Measurements from ENCODE around the gene HPS3.
"Not testable (repeated sequence)": the region's sequence is repeated elsewhere in the genome, so short reads cannot be mapped to it uniquely, and the experiment has no call there.

Gene HPS3

GRCh38 chr3:149097987-149098386 is 31.5 kb upstream of the HPS3 start:
- WGBS (ENCODE audit: insufficient coverage) = 95% methylated on average over 10 of the region's 19 CpGs
- H3K9me3 ChIP-seq (ENCODE audit: control extremely low read depth in 1 of 5, control insufficient read depth in 4 of 5, insufficient read depth in 2 of 5, low read depth in 1 of 5, low read length in 4 of 5); DNase-seq; H3K4me1 ChIP-seq (ENCODE audit: control extremely low read depth in 1 of 4, control insufficient read depth in 4 of 4, insufficient read depth in 4 of 4, low read length in 3 of 4); H3K27me3 ChIP-seq (replicated peaks in 2 of 5; ENCODE audit: control insufficient read depth in 4 of 5, insufficient read depth in 5 of 5, low read length in 4 of 5); H3K4me3 ChIP-seq (ENCODE audit: control insufficient read depth in 1 of 7, extremely low read depth in 1 of 7, insufficient read depth in 4 of 7, low read depth in 2 of 7, low read length in 6 of 7); H3K27ac ChIP-seq (ENCODE audit: insufficient read depth in 1 of 2, low read depth in 1 of 2, low read length in 2 of 2, poor library complexity in 1 of 2, severe bottlenecking in 2 of 2); H3K36me3 ChIP-seq (ENCODE audit: control insufficient read depth in 4 of 4, insufficient read depth in 4 of 4, low read length in 3 of 4); POLR2A ChIA-PET: not testable (repeated sequence)
- CTCF ChIA-PET = interaction anchor here (1.1 kb wide), 1 partner anchor 136 kb away, joined by 3 read pairs; no protein-coding TSS in a partner anchor

GRCh38 chr3:149101154-149101553 is 28.3 kb upstream of the HPS3 start:
- no peak for DNase-seq
- H3K27me3 ChIP-seq (replicated peaks in 2 of 5; ENCODE audit: control insufficient read depth in 4 of 5, insufficient read depth in 5 of 5, low read length in 4 of 5) = no peaks in the 10 kb centered on the region
- no peak overlapping the region for H3K4me3 ChIP-seq (ENCODE audit: control insufficient read depth in 1 of 7, extremely low read depth in 1 of 7, insufficient read depth in 4 of 7, low read depth in 2 of 7, low read length in 6 of 7)
- no peaks in the 10 kb centered on the region for H3K4me1 ChIP-seq (ENCODE audit: control extremely low read depth in 1 of 4, control insufficient read depth in 4 of 4, insufficient read depth in 4 of 4, low read length in 3 of 4)
- H3K27ac ChIP-seq (ENCODE audit: insufficient read depth in 1 of 2, low read depth in 1 of 2, low read length in 2 of 2, poor library complexity in 1 of 2, severe bottlenecking in 2 of 2) = no peak overlapping the region
- ChIA-PET CTCF (interaction anchor here (0.9 to 1.0 kb wide), 2 partner anchors 12 to 14 kb away, joined by 3 read pairs; no protein-coding TSS in a partner anchor), POLR2A (no interaction called here)
- WGBS (ENCODE audit: insufficient coverage) = 100% methylated on average over 3 of the region's 4 CpGs
- H3K36me3 ChIP-seq (ENCODE audit: control insufficient read depth in 4 of 4, insufficient read depth in 4 of 4, low read length in 3 of 4) = no peaks in the 10 kb centered on the region
- H3K9me3 ChIP-seq (ENCODE audit: control extremely low read depth in 1 of 5, control insufficient read depth in 4 of 5, insufficient read depth in 2 of 5, low read depth in 1 of 5, low read length in 4 of 5) = peaks cover 0 to 3% (median 0%) of the 10 kb centered on the region in 5 experiments

- whole genome bisulfite sequencing (ENCODE audit: insufficient coverage) = 80% methylated on average over 1 of the region's 3 CpGs
- DNase-seq = no peak
- H3K27me3 ChIP-seq (replicated peaks in 2 of 5; ENCODE audit: control insufficient read depth in 4 of 5, insufficient read depth in 5 of 5, low read length in 4 of 5) = no peaks in the 10 kb centered on the region
These were observed 27.8 kb upstream of the HPS3 start for GRCh38 chr3:149101641-149102040.

GRCh38 chr3:149104484-149104883 is 25.0 kb upstream of the HPS3 start:
- CTCF ChIA-PET = no interaction called here
- POLR2A ChIA-PET = no interaction called here
- Histone ChIP-seq H3K4me1 (ENCODE audit: control extremely low read depth in 1 of 4, control insufficient read depth in 4 of 4, insufficient read depth in 4 of 4, low read length in 3 of 4) (no peaks in the 10 kb centered on the region), H3K27me3 (replicated peaks in 2 of 5; ENCODE audit: control insufficient read depth in 4 of 5, insufficient read depth in 5 of 5, low read length in 4 of 5) (no peaks in the 10 kb centered on the region), H3K27ac (ENCODE audit: insufficient read depth in 1 of 2, low read depth in 1 of 2, low read length in 2 of 2, poor library complexity in 1 of 2, severe bottlenecking in 2 of 2) (no peak overlapping the region), H3K9me3 (ENCODE audit: control extremely low read depth in 1 of 5, control insufficient read depth in 4 of 5, insufficient read depth in 2 of 5, low read depth in 1 of 5, low read length in 4 of 5) (peaks cover 0 to 3% (median 0%) of the 10 kb centered on the region in 5 experiments), H3K4me3 (ENCODE audit: control insufficient read depth in 1 of 7, extremely low read depth in 1 of 7, insufficient read depth in 4 of 7, low read depth in 2 of 7, low read length in 6 of 7) (no peak overlapping the region), H3K36me3 (ENCODE audit: control insufficient read depth in 4 of 4, insufficient read depth in 4 of 4, low read length in 3 of 4) (no peaks in the 10 kb centered on the region)
- WGBS (ENCODE audit: insufficient coverage) = 100% methylated on average over 1 of the region's 3 CpGs
- DNase-seq = no peak

More at GRCh38 chr3:149101641-149102040, 27.8 kb upstream of the HPS3 start:
- Histone ChIP-seq H3K4me3 (ENCODE audit: control insufficient read depth in 1 of 7, extremely low read depth in 1 of 7, insufficient read depth in 4 of 7, low read depth in 2 of 7, low read length in 6 of 7) (no peak overlapping the region), H3K4me1 (ENCODE audit: control extremely low read depth in 1 of 4, control insufficient read depth in 4 of 4, insufficient read depth in 4 of 4, low read length in 3 of 4) (no peaks in the 10 kb centered on the region), H3K9me3 (ENCODE audit: control extremely low read depth in 1 of 5, control insufficient read depth in 4 of 5, insufficient read depth in 2 of 5, low read depth in 1 of 5, low read length in 4 of 5) (peaks cover 0 to 3% (median 0%) of the 10 kb centered on the region in 5 experiments), H3K27ac (ENCODE audit: insufficient read depth in 1 of 2, low read depth in 1 of 2, low read length in 2 of 2, poor library complexity in 1 of 2, severe bottlenecking in 2 of 2) (no peak overlapping the region), H3K36me3 (ENCODE audit: control insufficient read depth in 4 of 4, insufficient read depth in 4 of 4, low read length in 3 of 4) (no peaks in the 10 kb centered on the region)
- CTCF ChIA-PET = no interaction called here
- POLR2A ChIA-PET = no interaction called here

- DNase-seq = no peak
- no peak overlapping the region for H3K4me3 ChIP-seq (ENCODE audit: control insufficient read depth in 1 of 7, extremely low read depth in 1 of 7, insufficient read depth in 4 of 7, low read depth in 2 of 7, low read length in 6 of 7)
- CTCF ChIA-PET = interaction anchor here (0.7 kb wide), 1 partner anchor 14 kb away, joined by 3 read pairs; no protein-coding TSS in a partner anchor
These were observed 15.0 kb upstream of the HPS3 start for GRCh38 chr3:149114458-149114857.

GRCh38 chr3:149115114-149115513 is 14.3 kb upstream of the HPS3 start:
- H3K27me3 ChIP-seq (replicated peaks in 2 of 5; ENCODE audit: control insufficient read depth in 4 of 5, insufficient read depth in 5 of 5, low read length in 4 of 5) = no peaks in the 10 kb centered on the region
- H3K9me3 ChIP-seq (ENCODE audit: control extremely low read depth in 1 of 5, control insufficient read depth in 4 of 5, insufficient read depth in 2 of 5, low read depth in 1 of 5, low read length in 4 of 5) = no peaks in the 10 kb centered on the region
- no peak for DNase-seq
- 93% methylated on average over 2 of the region's 5 CpGs for WGBS (ENCODE audit: insufficient coverage)
- no peak overlapping the region for H3K27ac ChIP-seq (ENCODE audit: insufficient read depth in 1 of 2, low read depth in 1 of 2, low read length in 2 of 2, poor library complexity in 1 of 2, severe bottlenecking in 2 of 2)
- H3K36me3 ChIP-seq (ENCODE audit: control insufficient read depth in 4 of 4, insufficient read depth in 4 of 4, low read length in 3 of 4) = no peaks in the 10 kb centered on the region
- POLR2A ChIA-PET = no interaction called here
- CTCF ChIA-PET = interaction anchor here (0.7 kb wide), 1 partner anchor 15 kb away, joined by 3 read pairs; no protein-coding TSS in a partner anchor
- H3K4me1 ChIP-seq (ENCODE audit: control extremely low read depth in 1 of 4, control insufficient read depth in 4 of 4, insufficient read depth in 4 of 4, low read length in 3 of 4) = no peaks in the 10 kb centered on the region
- no peak overlapping the region for H3K4me3 ChIP-seq (ENCODE audit: control insufficient read depth in 1 of 7, extremely low read depth in 1 of 7, insufficient read depth in 4 of 7, low read depth in 2 of 7, low read length in 6 of 7)

More at GRCh38 chr3:149114458-149114857, 15.0 kb upstream of the HPS3 start:
- Histone ChIP-seq H3K36me3 (ENCODE audit: control insufficient read depth in 4 of 4, insufficient read depth in 4 of 4, low read length in 3 of 4) (no peaks in the 10 kb centered on the region), H3K27ac (ENCODE audit: insufficient read depth in 1 of 2, low read depth in 1 of 2, low read length in 2 of 2, poor library complexity in 1 of 2, severe bottlenecking in 2 of 2) (no peak overlapping the region), H3K4me1 (ENCODE audit: control extremely low read depth in 1 of 4, control insufficient read depth in 4 of 4, insufficient read depth in 4 of 4, low read length in 3 of 4) (no peaks in the 10 kb centered on the region), H3K9me3 (ENCODE audit: control extremely low read depth in 1 of 5, control insufficient read depth in 4 of 5, insufficient read depth in 2 of 5, low read depth in 1 of 5, low read length in 4 of 5) (no peaks in the 10 kb centered on the region), H3K27me3 (replicated peaks in 2 of 5; ENCODE audit: control insufficient read depth in 4 of 5, insufficient read depth in 5 of 5, low read length in 4 of 5) (no peaks in the 10 kb centered on the region)
- WGBS (ENCODE audit: insufficient coverage) = 90% methylated on average over 1 of the region's 1 CpG
- POLR2A ChIA-PET = no interaction called here

GRCh38 chr3:149118724-149119123 is 10.7 kb upstream of the HPS3 start:
- WGBS (ENCODE audit: insufficient coverage) = 95% methylated on average over 9 of the region's 9 CpGs
- no peak overlapping the region for H3K4me3 ChIP-seq (ENCODE audit: control insufficient read depth in 1 of 7, extremely low read depth in 1 of 7, insufficient read depth in 4 of 7, low read depth in 2 of 7, low read length in 6 of 7)
- POLR2A ChIA-PET = no interaction called here
- no peaks in the 10 kb centered on the region for H3K36me3 ChIP-seq (ENCODE audit: control insufficient read depth in 4 of 4, insufficient read depth in 4 of 4, low read length in 3 of 4)
- CTCF ChIA-PET = interaction anchor here (0.8 to 8.8 kb wide), 9 partner anchors 9 to 216 kb away, joined by 3 to 106 read pairs (median 8); partner anchors contain the start of gene HLTF
- no peaks in the 10 kb centered on the region for H3K9me3 ChIP-seq (ENCODE audit: control extremely low read depth in 1 of 5, control insufficient read depth in 4 of 5, insufficient read depth in 2 of 5, low read depth in 1 of 5, low read length in 4 of 5)
- H3K4me1 ChIP-seq (ENCODE audit: control extremely low read depth in 1 of 4, control insufficient read depth in 4 of 4, insufficient read depth in 4 of 4, low read length in 3 of 4) = peaks cover 0 to 10% (median 3%) of the 10 kb centered on the region in 4 experiments
- DNase-seq = no peak
- no peak overlapping the region for H3K27ac ChIP-seq (ENCODE audit: insufficient read depth in 1 of 2, low read depth in 1 of 2, low read length in 2 of 2, poor library complexity in 1 of 2, severe bottlenecking in 2 of 2)
- no peaks in the 10 kb centered on the region for H3K27me3 ChIP-seq (replicated peaks in 2 of 5; ENCODE audit: control insufficient read depth in 4 of 5, insufficient read depth in 5 of 5, low read length in 4 of 5)
